GM13977 (cell line): Measurements from ENCODE around the gene DECR2.

Experiments
- DNase-seq: peaks from one replicate; pipeline ENCODE4 v3.0.0; 2012; ENCODE audit warnings: low spot score
- CTCF ChIP-seq: IDR thresholded peaks from 2 replicates; pipeline ENCODE4 v1.5.1; 2012; ENCODE audit warnings: mild to moderate bottlenecking, control low read depth; ENCODE audit not compliant: insufficient read depth; ENCODE audit errors: extremely low read depth, missing control alignments
- in situ Hi-C: fragments of 300-500 bp; cut with MboI; formaldehyde crosslinking; loops from one replicate; pipeline ENCODE4 v1.12.0; 2022; ENCODE audit warnings: low sequenced_read_pairs, low pct_unique_long_range_greater_than_20kb, mixed read lengths, inconsistent platforms; ENCODE audit not compliant: unreplicated experiment

The DECR2 gene

GRCh38 chr16:459761-460160 lies 58.1 kb downstream of the DECR2 start:
- in situ Hi-C loops, result no loop called here
- DNase-seq, result no peak
- TF ChIP-seq CTCF, result no peak

GRCh38 chr16:460787-461186 lies 59.1 kb downstream of the DECR2 start:
- no peak for TF ChIP-seq CTCF
- no peak for DNase-seq
- in situ Hi-C loops, result no loop called here
